HepG2 (cell line): ENCODE measurements around the gene MPIG6B. TPM values are rescaled to one million over a fixed set of nuclear protein-coding genes. Genes with fewer than 3 reads are reported as not detected.
A peak's percentile ranks its signal among the peaks of the same experiment; 100 is the strongest.

Source experiments
- ATAC-seq: fragments of 200-7000 bp; cut with Tn5 transposase; 3 replicates; pipeline ENCODE4 v1.9.1; 2020; ENCODE audit warnings: mild to moderate bottlenecking, moderate library complexity
- BruUV-seq: library from RNA; stranded (reverse); fragments of 400-500 nt; replicated peaks from 2 replicates; lab custom pipeline; 2021; lab: Mats Ljungman, UMichigan
- CTCF ChIA-PET: fragments of 300-600 bp; formaldehyde crosslinking; extraction: SDS; loops from one replicate; lab custom pipeline; 2021; ENCODE audit warnings: low total read pairs, inconsistent platforms, low intra/inter-chr PET ratio; lab: Yijun Ruan, JAX
- POLR2A ChIA-PET: fragments of 350-600 bp; sonication (Branson Sonifier 250); formaldehyde crosslinking; loops from one replicate; lab custom pipeline; 2020; ENCODE audit warnings: antibody characterized with exemption, inconsistent platforms; lab: Yijun Ruan, JAX
- DNase-seq: peaks from one replicate; pipeline ENCODE4 v3.0.0-alpha.2; 2015; ENCODE audit warnings: low spot score
- FAIRE-seq: peaks from 3 replicates; lab custom pipeline; 2011; peaks lifted over from hg19 to GRCh38; lab: Jason Lieb, UNC
- H2AFZ ChIP-seq: one replicate; pipeline ENCODE4 v1.6.1; 2011; ENCODE audit warnings: low read length, inconsistent platforms
- H3K27ac ChIP-seq: fragments of 300-600 bp; 3 replicates; pipeline ENCODE4 v1.8.0; 2011; ENCODE audit warnings: mixed run types, mild to moderate bottlenecking, mixed read lengths, low read length, inconsistent platforms; ENCODE audit not compliant: insufficient read depth; ENCODE audit errors: extremely low read length
- H3K27me3 ChIP-seq, 2 experiments: fragments of 200-600 bp in 1 of 2; 2 replicates in 1 of 2; 3 replicates in 1 of 2; pipeline versions ENCODE4 v1.6.0 to v1.8.0; 2011; ENCODE audit warnings: low read length in 2 of 2, mild to moderate bottlenecking in 2 of 2, moderate library complexity in 2 of 2, inconsistent platforms in 1 of 2; ENCODE audit not compliant: insufficient read depth in 2 of 2, control insufficient read depth in 1 of 2
- H3K36me3 ChIP-seq, 2 experiments: fragments of 200-600 bp in 1 of 2; replicated peaks in 1 of 2; 2 replicates in 1 of 2; 3 replicates in 1 of 2; pipeline versions ENCODE4 v1.5.1 to v1.8.0; 2011; ENCODE audit warnings: low read length in 2 of 2, inconsistent platforms in 1 of 2; ENCODE audit not compliant: insufficient read depth in 2 of 2, control insufficient read depth in 1 of 2
- H3K4me1 ChIP-seq: 2 replicates; pipeline ENCODE4 v1.5.1; 2012; ENCODE audit warnings: low read length, inconsistent platforms; ENCODE audit not compliant: insufficient read depth
- H3K4me2 ChIP-seq: 2 replicates; pipeline ENCODE4 v1.6.0; 2011; ENCODE audit warnings: low read depth, low read length, inconsistent platforms
- H3K4me3 ChIP-seq, 3 experiments: fragments of 200-600 bp in 1 of 3; sonication (generic), shearing (Covaris generic) in 1 of 3; replicated peaks in 1 of 3; 2 replicates each; pipeline ENCODE4 v1.5.1; 2011 to 2016; ENCODE audit warnings: low read length in 3 of 3, inconsistent platforms in 2 of 3, low read depth in 2 of 3, mild to moderate bottlenecking in 2 of 3, control low read depth in 1 of 3, mixed read lengths in 1 of 3; ENCODE audit not compliant: insufficient read depth in 1 of 3
- H3K79me2 ChIP-seq: one replicate; pipeline ENCODE4 v1.6.1; 2011; ENCODE audit warnings: low read length, inconsistent platforms; ENCODE audit not compliant: insufficient read depth
- H3K9ac ChIP-seq: 2 replicates; pipeline ENCODE4 v1.6.0; 2011; ENCODE audit warnings: mild to moderate bottlenecking, low read depth, low read length, inconsistent platforms; ENCODE audit not compliant: insufficient read depth
- H3K9me3 ChIP-seq: 2 replicates; pipeline ENCODE4 v1.5.1; 2012; ENCODE audit warnings: mild to moderate bottlenecking, low read length
- H4K20me1 ChIP-seq: 2 replicates; pipeline ENCODE4 v1.6.0; 2011; ENCODE audit warnings: inconsistent platforms, mild to moderate bottlenecking, low read length, moderate library complexity; ENCODE audit not compliant: insufficient read depth
- AGO1 ChIP-seq: fragments of 200-400 bp; formaldehyde crosslinking; IDR thresholded peaks from 2 replicates; pipeline ENCODE4 v1.6.1; 2017; ENCODE audit warnings: mild to moderate bottlenecking, low read depth, low read length, moderate library complexity; ENCODE audit not compliant: poor library complexity, severe bottlenecking
- HINFP ChIP-seq: sonication (generic); formaldehyde crosslinking; IDR thresholded peaks from 2 replicates; pipeline ENCODE4 v1.4.0; 2020; ENCODE audit warnings: low read depth, mild to moderate bottlenecking, missing genetic modification reagents
- HMG20A ChIP-seq: IDR thresholded peaks from 2 replicates; pipeline ENCODE4 v1.6.1; 2016; ENCODE audit warnings: borderline replicate concordance
- IRF2 ChIP-seq: IDR thresholded peaks from 2 replicates; pipeline ENCODE4 v1.6.1; 2018; ENCODE audit warnings: missing genetic modification reagents, missing compliant biosample characterization
- KDM5B ChIP-seq: sonication (generic); formaldehyde crosslinking; IDR thresholded peaks from 2 replicates; pipeline ENCODE4 v1.4.0; 2020; ENCODE audit warnings: missing genetic modification reagents, mild to moderate bottlenecking, borderline replicate concordance
- PAX8 ChIP-seq: sonication (generic); formaldehyde crosslinking; IDR thresholded peaks from 2 replicates; pipeline ENCODE4 v1.8.0; 2022; ENCODE audit warnings: mild to moderate bottlenecking, missing genetic modification reagents, borderline replicate concordance
- SAFB2 ChIP-seq: sonication (generic); formaldehyde crosslinking; IDR thresholded peaks from 2 replicates; pipeline ENCODE4 v1.5.1; 2020; ENCODE audit warnings: missing genetic modification reagents, low read depth, mild to moderate bottlenecking, borderline replicate concordance
- SCMH1 ChIP-seq: sonication (generic); formaldehyde crosslinking; IDR thresholded peaks from 2 replicates; pipeline ENCODE4 v1.9.0; 2021; ENCODE audit warnings: missing genetic modification reagents, mild to moderate bottlenecking, borderline replicate concordance
- SSRP1 ChIP-seq: IDR thresholded peaks from 2 replicates; pipeline ENCODE4 v1.6.1; 2016; ENCODE audit warnings: control low read depth
- TFAP4 ChIP-seq: sonication (generic); IDR thresholded peaks from 2 replicates; pipeline ENCODE4 v1.6.1; 2016; ENCODE audit warnings: low read depth, borderline replicate concordance
- TFDP2 ChIP-seq: sonication (generic); formaldehyde crosslinking; IDR thresholded peaks from 2 replicates; pipeline ENCODE4 v1.4.0; 2020; ENCODE audit warnings: missing genetic modification reagents
- ZBTB7A ChIP-seq: sonication (generic); formaldehyde crosslinking; IDR thresholded peaks from 2 replicates; pipeline ENCODE4 v1.8.0; 2022; ENCODE audit warnings: mild to moderate bottlenecking, missing genetic modification reagents
- ZGPAT ChIP-seq: IDR thresholded peaks from 2 replicates; pipeline ENCODE4 v1.6.1; 2016; ENCODE audit warnings: mild to moderate bottlenecking
- ZNF20 ChIP-seq: sonication (generic); formaldehyde crosslinking; IDR thresholded peaks from 2 replicates; pipeline ENCODE4 v1.4.0; 2020; ENCODE audit warnings: mild to moderate bottlenecking, moderate library complexity, missing genetic modification reagents
- ZNF557 ChIP-seq: sonication (generic); formaldehyde crosslinking; IDR thresholded peaks from 2 replicates; pipeline ENCODE4 v1.4.0; 2020; ENCODE audit warnings: missing genetic modification reagents
- ZNF598 ChIP-seq: sonication (generic); formaldehyde crosslinking; IDR thresholded peaks from 2 replicates; pipeline ENCODE4 v1.5.1; 2020; ENCODE audit warnings: mild to moderate bottlenecking, missing genetic modification reagents, borderline replicate concordance
- ZNF788 ChIP-seq: sonication (generic); formaldehyde crosslinking; IDR thresholded peaks from 2 replicates; pipeline ENCODE4 v1.5.0; 2020; ENCODE audit warnings: mild to moderate bottlenecking, missing genetic modification reagents, borderline replicate concordance
- ZNF883 ChIP-seq: sonication (generic); formaldehyde crosslinking; IDR thresholded peaks from 2 replicates; pipeline ENCODE4 v1.5.1; 2020; ENCODE audit warnings: mild to moderate bottlenecking, missing genetic modification reagents; ENCODE audit errors: not compliant biosample characterization
- WGBS: methylation state at CpG from one replicate; pipeline ENCODE4 v1.1.6; 2017; ENCODE audit warnings: low lambda C conversion rate; 5-methylcytosine and 5-hydroxymethylcytosine counted together
- in situ Hi-C: cut with HindIII; loops from 2 replicates; pipeline ENCODE4 v1.10.0; 2017; ENCODE audit warnings: low pct_unique_long_range_greater_than_20kb; ENCODE audit not compliant: extremely low pct_ligation_motif_present
- intact Hi-C: fragments of 100-400 bp; cut with micrococcal nuclease; formaldehyde crosslinking; loops from one replicate; pipeline ENCODE4 v1.10.0; 2022; ENCODE audit not compliant: unreplicated experiment
- polyA plus RNA-seq, 8 experiments: library from polyadenylated mRNA; depleted of rRNA in 3 of 8; stranded (reverse) in 7 of 8; unstranded in 1 of 8; fragments of >200 nt; fragmentation: Illumina TruSeq in 4 of 8; extraction: Trizol in 4 of 8; gene quantifications; 2 replicates each; pipeline versions ENCODE4 v1.2.1 to v1.2.3, GENCODE V29; 2011 to 2016; ENCODE audit warnings: low read depth in 4 of 8, missing spikeins in 1 of 8, mixed read lengths in 1 of 8; ENCODE audit not compliant: insufficient read depth in 1 of 8
- total RNA-seq, 5 experiments: library from RNA; depleted of rRNA; stranded (reverse); fragments of >200 nt; fragmentation: Illumina TruSeq; extraction: Trizol; gene quantifications; 2 replicates each; pipeline ENCODE4 v1.2.3, GENCODE V29; 2016; ENCODE audit warnings: low read depth in 1 of 5

MPIG6B gene
- total and polyA plus RNA-seq, 2 of the 13 experiments (the other 11 are each of a cell fraction or from before 2014, with no cell fraction given): not detected

- TF ChIP-seq HINFP: peak; percentile 50; the same call in 1 of the 2 replicates
- peak; percentile 58; the same call in 1 of the 2 replicates for TF ChIP-seq ZGPAT (CRISPR knock-in tag)
- TF ChIP-seq KDM5B (CRISPR knock-in tag): peak; percentile 77; the same call in 1 of the 2 replicates
- TF ChIP-seq IRF2 (CRISPR knock-in tag): peak; percentile 80
- no peak for TF ChIP-seq ZNF20
Observed at GRCh38 chr6:31769684-31770371, 46.7 kb downstream of the MPIG6B start (continued).

GRCh38 chr6:31770860-31771259, 47.7 kb downstream of the MPIG6B start:
- BruUV-seq: no TSS peak
- no peak overlapping the region for H2AFZ ChIP-seq
- DNase-seq: no peak
- ChIA-PET CTCF (interaction anchor here (1.4 to 3.8 kb wide), 3 partner anchors 37 to 89 kb away, joined by 3 to 74 read pairs (median 30); partner anchors contain the start of genes DDAH2 and LY6G5C), POLR2A (interaction anchor here (0.9 to 9.0 kb wide), 7 partner anchors 8 to 68 kb away, joined by 3 to 279 read pairs (median 9); partner anchors contain the start of genes ABHD16A, CLIC1, DDAH2 and HSPA1B)
- intact Hi-C loops: loop anchor here (10.0 kb wide), 1 partner anchor 154 kb away; the partner anchor contains the start of gene C2
- ATAC-seq: no peak
- no peak overlapping the region for H3K9ac ChIP-seq
- WGBS: 75% methylated on average over 2 of the region's 2 CpGs
- H3K36me3 ChIP-seq: no peaks in the 10 kb centered on the region
- no peak overlapping the region for H3K4me3 ChIP-seq
- no peak for FAIRE-seq
- no peaks in the 10 kb centered on the region for H3K27me3 ChIP-seq
- H3K4me2 ChIP-seq: no peak overlapping the region
- H3K9me3 ChIP-seq: no peaks in the 10 kb centered on the region
- no peak overlapping the region for H3K27ac ChIP-seq
- H3K79me2 ChIP-seq: no peaks in the 10 kb centered on the region
- H4K20me1 ChIP-seq: no peaks in the 10 kb centered on the region
- TF ChIP-seq AGO1 (no peak), SSRP1 (CRISPR knock-in tag) (no peak), ZBTB7A (CRISPR knock-in tag) (no peak), ZNF883 (CRISPR knock-in tag) (no peak), ZNF557 (CRISPR knock-in tag) (no peak), TFDP2 (CRISPR knock-in tag) (no peak), ZNF598 (CRISPR knock-in tag) (no peak), PAX8 (no peak), SCMH1 (no peak), HMG20A (CRISPR knock-in tag) (no peak), ZNF788 (CRISPR knock-in tag) (no peak), SAFB2 (CRISPR knock-in tag) (no peak), TFAP4 (no peak)
- H3K4me1 ChIP-seq: peaks cover 49% of the 10 kb centered on the region
- in situ Hi-C loops: loop anchor here (5.0 kb wide), 1 partner anchor 61 kb away; no protein-coding TSS in a partner anchor
